ENCODE results near the gene MDC1.

DNA sequence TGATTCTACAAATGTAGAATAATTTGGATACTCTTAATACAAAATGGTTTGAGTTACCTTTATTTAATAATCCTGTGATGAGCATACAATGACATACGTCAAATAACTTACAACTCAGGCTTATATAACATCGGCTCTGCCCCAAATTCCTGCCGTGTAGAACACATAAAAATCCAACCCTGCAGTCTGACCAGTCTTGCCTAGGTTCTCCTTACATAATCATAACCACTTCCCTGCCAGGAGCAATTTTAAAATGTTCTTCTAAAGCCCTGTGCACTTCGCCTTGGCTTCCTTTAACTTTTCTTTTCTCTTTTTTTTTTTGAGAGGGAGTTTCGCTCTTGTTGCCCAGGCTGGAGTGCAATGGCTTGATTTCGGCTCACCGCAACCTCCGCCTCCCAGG lies 43.5 kb upstream of the MDC1 start:
- TF ChIP-seq, protein P1, sequence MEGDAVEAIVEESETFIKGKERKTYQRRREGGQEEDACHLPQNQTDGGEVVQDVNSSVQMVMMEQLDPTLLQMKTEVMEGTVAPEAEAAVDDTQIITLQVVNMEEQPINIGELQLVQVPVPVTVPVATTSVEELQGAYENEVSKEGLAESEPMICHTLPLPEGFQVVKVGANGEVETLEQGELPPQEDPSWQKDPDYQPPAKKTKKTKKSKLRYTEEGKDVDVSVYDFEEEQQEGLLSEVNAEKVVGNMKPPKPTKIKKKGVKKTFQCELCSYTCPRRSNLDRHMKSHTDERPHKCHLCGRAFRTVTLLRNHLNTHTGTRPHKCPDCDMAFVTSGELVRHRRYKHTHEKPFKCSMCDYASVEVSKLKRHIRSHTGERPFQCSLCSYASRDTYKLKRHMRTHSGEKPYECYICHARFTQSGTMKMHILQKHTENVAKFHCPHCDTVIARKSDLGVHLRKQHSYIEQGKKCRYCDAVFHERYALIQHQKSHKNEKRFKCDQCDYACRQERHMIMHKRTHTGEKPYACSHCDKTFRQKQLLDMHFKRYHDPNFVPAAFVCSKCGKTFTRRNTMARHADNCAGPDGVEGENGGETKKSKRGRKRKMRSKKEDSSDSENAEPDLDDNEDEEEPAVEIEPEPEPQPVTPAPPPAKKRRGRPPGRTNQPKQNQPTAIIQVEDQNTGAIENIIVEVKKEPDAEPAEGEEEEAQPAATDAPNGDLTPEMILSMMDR (IDR thresholded peaks at IDR 0.05), result no peak
- no peak for TF ChIP-seq ZFX (IDR thresholded peaks at IDR 0.05; ENCODE audit: borderline replicate concordance)
